Glutamatergic neuron (in vitro differentiated cells): ENCODE results near the gene LRP2BP. TPM values are rescaled to one million over a fixed set of nuclear protein-coding genes. Genes with fewer than 3 reads are reported as not detected.

Experiments used
- DNase-seq: peaks from one replicate; pipeline ENCODE4 v3.0.0; 2022
- H3K27ac Mint-ChIP-seq: one replicate; pipeline ENCODE4 v1.8.0; 2020; ENCODE audit warnings: mild to moderate bottlenecking, mixed read lengths, inconsistent platforms; ENCODE audit not compliant: unreplicated experiment
- H3K27me3 Mint-ChIP-seq: one replicate; pipeline ENCODE4 v1.8.0; 2020; ENCODE audit warnings: mild to moderate bottlenecking, moderate library complexity, mixed read lengths, inconsistent platforms; ENCODE audit not compliant: unreplicated experiment
- H3K36me3 Mint-ChIP-seq: one replicate; pipeline ENCODE4 v1.8.0; 2020; ENCODE audit warnings: mild to moderate bottlenecking, mixed read lengths, inconsistent platforms; ENCODE audit not compliant: unreplicated experiment
- H3K4me1 Mint-ChIP-seq: one replicate; pipeline ENCODE4 v1.8.0; 2020; ENCODE audit warnings: mild to moderate bottlenecking, low read depth, mixed read lengths, inconsistent platforms; ENCODE audit not compliant: unreplicated experiment
- H3K4me3 Mint-ChIP-seq: one replicate; pipeline ENCODE4 v1.8.0; 2020; ENCODE audit warnings: mild to moderate bottlenecking, mixed read lengths, inconsistent platforms; ENCODE audit not compliant: unreplicated experiment
- H3K9me3 Mint-ChIP-seq: one replicate; pipeline ENCODE4 v1.8.0; 2020; ENCODE audit warnings: mild to moderate bottlenecking, moderate library complexity, mixed read lengths, inconsistent platforms; ENCODE audit not compliant: unreplicated experiment
- total RNA-seq: library from RNA; stranded (reverse); fragmentation: NEBNext Ultra II Directional; extraction: Animal tissue kit (Norgen Biotek cat#: 25700); gene quantifications from one replicate; pipeline ENCODE4 v1.2.1, GENCODE V29; 2021; ENCODE audit not compliant: unreplicated experiment
- TF ChIP-seq, protein P1 (sequence below): fragments of 200-600 bp; sonication (generic); IDR thresholded peaks from one replicate; pipeline ENCODE4 v1.5.0; 2021; ENCODE audit not compliant: partially characterized antibody, unreplicated experiment

LRP2BP gene
- total RNA-seq, 1 donor from 2014 or later = 1.1 TPM

DNA sequence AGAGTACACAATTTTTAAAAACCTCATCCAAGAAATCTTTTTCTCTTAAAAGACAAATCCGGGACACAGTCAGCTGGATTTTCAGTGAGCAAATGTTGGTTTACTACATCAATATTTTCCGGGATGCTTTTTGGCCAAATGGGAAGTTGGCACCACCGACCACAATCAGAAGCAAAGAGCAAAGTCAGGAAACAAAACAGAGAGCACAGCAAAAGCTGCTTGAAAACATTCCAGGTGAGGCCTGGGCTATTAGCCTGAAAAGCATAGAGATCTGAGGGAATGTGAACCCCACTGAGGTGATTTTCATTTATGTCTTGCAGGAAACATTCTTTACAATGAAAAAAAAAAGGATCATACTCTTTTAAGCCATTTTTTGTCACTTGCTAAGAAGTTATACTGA lies 33.9 kb downstream of the LRP2BP start:
- Mint-ChIP-seq H3K4me1 (peaks cover 14% of the 10 kb centered on the region), H3K4me3 (no peak overlapping the region), H3K36me3 (no peaks in the 10 kb centered on the region), H3K27me3 (no peaks in the 10 kb centered on the region), H3K27ac (no peak overlapping the region), H3K9me3 (no peaks in the 10 kb centered on the region)
- no peak for DNase-seq
- TF ChIP-seq, protein P1, sequence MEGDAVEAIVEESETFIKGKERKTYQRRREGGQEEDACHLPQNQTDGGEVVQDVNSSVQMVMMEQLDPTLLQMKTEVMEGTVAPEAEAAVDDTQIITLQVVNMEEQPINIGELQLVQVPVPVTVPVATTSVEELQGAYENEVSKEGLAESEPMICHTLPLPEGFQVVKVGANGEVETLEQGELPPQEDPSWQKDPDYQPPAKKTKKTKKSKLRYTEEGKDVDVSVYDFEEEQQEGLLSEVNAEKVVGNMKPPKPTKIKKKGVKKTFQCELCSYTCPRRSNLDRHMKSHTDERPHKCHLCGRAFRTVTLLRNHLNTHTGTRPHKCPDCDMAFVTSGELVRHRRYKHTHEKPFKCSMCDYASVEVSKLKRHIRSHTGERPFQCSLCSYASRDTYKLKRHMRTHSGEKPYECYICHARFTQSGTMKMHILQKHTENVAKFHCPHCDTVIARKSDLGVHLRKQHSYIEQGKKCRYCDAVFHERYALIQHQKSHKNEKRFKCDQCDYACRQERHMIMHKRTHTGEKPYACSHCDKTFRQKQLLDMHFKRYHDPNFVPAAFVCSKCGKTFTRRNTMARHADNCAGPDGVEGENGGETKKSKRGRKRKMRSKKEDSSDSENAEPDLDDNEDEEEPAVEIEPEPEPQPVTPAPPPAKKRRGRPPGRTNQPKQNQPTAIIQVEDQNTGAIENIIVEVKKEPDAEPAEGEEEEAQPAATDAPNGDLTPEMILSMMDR = no peak

DNA sequence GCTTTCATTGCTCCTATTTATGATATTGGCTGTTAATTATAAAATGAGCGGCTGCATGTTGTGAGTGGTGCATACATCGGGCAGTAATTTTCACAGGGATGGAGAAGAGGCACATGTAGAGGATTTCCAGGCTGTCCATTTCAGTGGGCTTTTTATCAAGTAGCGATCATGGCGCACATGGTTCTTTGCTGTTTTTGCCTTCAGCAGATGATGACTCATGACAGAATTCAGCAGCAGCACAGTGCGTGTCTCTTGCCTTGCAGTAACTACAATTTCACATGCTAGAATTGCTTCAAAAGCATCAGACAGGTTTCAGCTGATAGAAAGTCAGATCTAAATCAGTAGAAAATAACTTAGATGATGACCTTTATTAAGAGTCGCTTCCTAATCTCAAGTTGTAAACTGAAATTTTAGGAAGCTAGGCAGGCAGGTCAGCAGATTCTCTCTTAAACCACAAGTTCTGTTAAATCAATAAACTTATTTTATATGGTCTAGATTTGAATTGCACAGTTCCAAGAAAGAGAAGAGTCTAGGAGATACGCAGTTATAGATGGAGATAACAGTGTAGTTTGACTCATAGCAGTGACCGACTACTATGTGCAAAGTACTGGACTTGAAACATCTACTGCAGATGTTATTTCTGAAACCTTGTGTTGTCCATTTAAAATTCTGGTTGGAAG lies 35.8 kb downstream of the LRP2BP start:
- no peak for DNase-seq
- no peak overlapping the region for H3K27ac Mint-ChIP-seq
- H3K36me3 Mint-ChIP-seq = no peaks in the 10 kb centered on the region
- H3K4me1 Mint-ChIP-seq = peaks cover 18% of the 10 kb centered on the region
- TF ChIP-seq, protein P1 = no peak
- H3K27me3 Mint-ChIP-seq = no peaks in the 10 kb centered on the region
- no peaks in the 10 kb centered on the region for H3K9me3 Mint-ChIP-seq
- H3K4me3 Mint-ChIP-seq = no peak overlapping the region

DNA sequence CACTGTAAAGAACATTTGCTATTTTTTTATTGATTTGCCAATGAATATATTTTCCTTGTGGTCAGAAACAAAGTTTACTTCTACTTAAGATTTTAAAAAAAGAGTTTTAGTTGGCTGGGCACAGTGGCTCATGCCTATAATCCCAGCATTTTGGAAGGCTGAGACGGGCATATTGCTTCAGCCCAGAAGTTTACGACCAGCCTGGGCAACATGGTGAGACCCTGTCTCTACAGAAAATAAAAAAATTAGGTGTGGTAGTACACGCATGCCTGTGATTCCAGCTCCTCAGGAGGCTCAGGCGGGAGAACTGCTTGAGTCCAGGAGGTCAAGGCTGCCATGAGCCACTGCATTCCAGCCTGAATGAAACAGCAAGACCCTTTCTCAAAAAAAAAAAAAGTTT lies 36.8 kb downstream of the LRP2BP start:
- Mint-ChIP-seq H3K4me1 (peaks cover 18% of the 10 kb centered on the region), H3K27me3 (no peaks in the 10 kb centered on the region), H3K27ac (no peak overlapping the region), H3K4me3 (no peak overlapping the region), H3K9me3 (no peaks in the 10 kb centered on the region), H3K36me3 (no peaks in the 10 kb centered on the region)
- no peak for DNase-seq
- TF ChIP-seq, protein P1 = no peak

DNA sequence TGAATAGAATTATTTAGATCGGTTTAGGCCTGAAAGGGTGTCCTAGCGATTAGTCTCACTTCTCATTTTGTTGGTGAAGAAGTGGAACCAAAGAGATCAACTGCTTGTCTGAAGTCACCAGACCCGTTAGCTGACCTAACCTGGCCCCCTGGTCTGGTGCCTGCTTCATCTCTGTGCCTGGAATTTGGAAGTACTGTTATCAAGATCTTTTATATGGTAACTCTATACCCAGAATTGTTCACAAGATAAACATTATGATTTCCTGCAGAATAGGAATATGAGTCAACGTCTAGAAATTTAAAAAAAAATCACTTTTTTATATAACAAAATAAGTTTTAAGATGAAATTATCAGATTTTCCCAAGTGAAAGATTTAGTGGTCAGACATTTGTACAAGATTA lies 37.2 kb downstream of the LRP2BP start:
- Mint-ChIP-seq H3K36me3 (no peaks in the 10 kb centered on the region), H3K4me1 (peaks cover 18% of the 10 kb centered on the region), H3K27ac (no peak overlapping the region), H3K9me3 (no peaks in the 10 kb centered on the region), H3K27me3 (no peaks in the 10 kb centered on the region), H3K4me3 (no peak overlapping the region)
- TF ChIP-seq, protein P1 = no peak
- no peak for DNase-seq

DNA sequence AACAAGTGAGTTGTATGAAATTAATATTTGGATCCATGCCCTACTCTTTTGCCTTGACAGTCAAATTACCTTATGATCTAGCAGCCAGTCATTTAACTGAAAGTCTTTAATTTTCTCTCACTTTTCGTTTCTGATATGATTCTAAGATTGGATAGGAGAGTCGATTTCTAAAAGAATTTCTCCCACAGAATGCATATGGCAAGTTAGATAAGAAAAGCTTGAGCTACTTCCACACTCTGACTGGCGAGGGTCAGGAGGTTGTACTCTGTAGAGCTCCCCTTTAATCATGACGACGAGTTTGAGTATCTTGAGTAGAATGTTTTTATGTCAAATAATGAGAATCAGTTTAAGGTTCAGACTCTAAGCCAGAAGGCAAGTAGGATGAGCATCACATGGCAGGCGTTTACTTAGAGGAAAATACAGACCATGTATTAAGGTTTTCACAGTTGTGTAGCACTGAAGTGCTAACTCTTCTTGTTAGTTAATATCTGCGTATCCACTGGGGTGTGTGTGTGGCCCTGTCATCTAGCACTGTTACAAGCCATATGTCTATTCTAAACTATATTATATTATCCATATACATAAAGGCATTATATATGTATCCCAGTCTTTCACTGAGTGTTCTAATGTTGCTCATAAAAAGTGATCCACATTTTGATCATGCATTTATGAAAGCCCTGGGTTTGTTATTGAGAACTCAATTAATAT lies 37.8 kb downstream of the LRP2BP start:
- Mint-ChIP-seq H3K9me3 (no peaks in the 10 kb centered on the region), H3K4me3 (no peak overlapping the region), H3K36me3 (no peaks in the 10 kb centered on the region), H3K4me1 (peaks cover 12% of the 10 kb centered on the region), H3K27ac (no peak overlapping the region), H3K27me3 (no peaks in the 10 kb centered on the region)
- TF ChIP-seq, protein P1 = no peak
- no peak for DNase-seq
